ENCODE measurements around the gene EXOC3L4. TPM values are rescaled to one million over a fixed set of nuclear protein-coding genes. Genes with fewer than 3 reads are reported as not detected.

The EXOC3L4 gene
- total and polyA plus RNA-seq, 9 of the 15 experiments (the other 6 are each of a cell fraction or from before 2014, with no cell fraction given) = 0.10 to 6.7 (median 0.98) TPM; not detected in 1

GRCh38 chr14:103104654-103105452, 10.3 kb downstream of the EXOC3L4 start (continued):
- peak; percentile 62; the same call in 1 of the 2 replicates for TF ChIP-seq NCOA1 (IDR thresholded peaks at IDR 0.05; ENCODE audit: low read depth)
- no peak for TF ChIP-seq ZNF589 (CRISPR knock-in tag; IDR thresholded peaks at IDR 0.05; ENCODE audit: low read depth)
- TF ChIP-seq POLR2AphosphoS2 (IDR thresholded peaks at IDR 0.05; ENCODE audit: low read length) = no peak
- TF ChIP-seq SIN3A (IDR thresholded peaks at IDR 0.05; ENCODE audit: borderline replicate concordance in 2 of 2, control insufficient read depth in 1 of 2, low read depth in 2 of 2, low read length in 2 of 2) = no peak
- peak; percentile 80; the same call in 1 of the 2 replicates for TF ChIP-seq OTX1 (CRISPR knock-in tag; IDR thresholded peaks at IDR 0.05)
- no peak for TF ChIP-seq U2AF2 (optimal IDR thresholded peaks at IDR 0.05; ENCODE audit: low read depth, low read length)
- TF ChIP-seq EP400 (IDR thresholded peaks at IDR 0.05) = peak; percentile 9; the same call in 1 of the 2 replicates
- no peak for TF ChIP-seq ZFPM2 (CRISPR knock-in tag; IDR thresholded peaks at IDR 0.05)
- peak; percentile 70 for TF ChIP-seq DEAF1 (CRISPR knock-in tag; IDR thresholded peaks at IDR 0.05)
- TF ChIP-seq ZNF717 (CRISPR knock-in tag; IDR thresholded peaks at IDR 0.05) = no peak
- TF ChIP-seq PYGO2 (tag; IDR thresholded peaks at IDR 0.05) = no peak
- no peak for TF ChIP-seq ZNF175 (CRISPR knock-in tag; IDR thresholded peaks at IDR 0.05; ENCODE audit: low read depth)
- peak; percentile 25; the same call in 1 of the 2 replicates for TF ChIP-seq ZNF316 (IDR thresholded peaks at IDR 0.05)
- TF ChIP-seq, protein P1, sequence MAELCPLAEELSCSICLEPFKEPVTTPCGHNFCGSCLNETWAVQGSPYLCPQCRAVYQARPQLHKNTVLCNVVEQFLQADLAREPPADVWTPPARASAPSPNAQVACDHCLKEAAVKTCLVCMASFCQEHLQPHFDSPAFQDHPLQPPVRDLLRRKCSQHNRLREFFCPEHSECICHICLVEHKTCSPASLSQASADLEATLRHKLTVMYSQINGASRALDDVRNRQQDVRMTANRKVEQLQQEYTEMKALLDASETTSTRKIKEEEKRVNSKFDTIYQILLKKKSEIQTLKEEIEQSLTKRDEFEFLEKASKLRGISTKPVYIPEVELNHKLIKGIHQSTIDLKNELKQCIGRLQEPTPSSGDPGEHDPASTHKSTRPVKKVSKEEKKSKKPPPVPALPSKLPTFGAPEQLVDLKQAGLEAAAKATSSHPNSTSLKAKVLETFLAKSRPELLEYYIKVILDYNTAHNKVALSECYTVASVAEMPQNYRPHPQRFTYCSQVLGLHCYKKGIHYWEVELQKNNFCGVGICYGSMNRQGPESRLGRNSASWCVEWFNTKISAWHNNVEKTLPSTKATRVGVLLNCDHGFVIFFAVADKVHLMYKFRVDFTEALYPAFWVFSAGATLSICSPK (IDR thresholded peaks at IDR 0.05; ENCODE audit: borderline replicate concordance) = 0 out of 2 replicates have a peak, but pooled peaks have one; percentile 62
- peak; percentile 28; the same call in 1 of the 2 replicates for TF ChIP-seq ATF7 (IDR thresholded peaks at IDR 0.05)
- no peak for TF ChIP-seq ZNF311 (CRISPR knock-in tag; IDR thresholded peaks at IDR 0.05)
- peak; percentile 99 for TF ChIP-seq ARID2 (IDR thresholded peaks at IDR 0.05)
- no peak for TF ChIP-seq KAT2B (IDR thresholded peaks at IDR 0.05; ENCODE audit: low read depth, low read length)
- no peak for TF ChIP-seq MBD1 (CRISPR knock-in tag; IDR thresholded peaks at IDR 0.05)
- TF ChIP-seq DMBX1 (CRISPR knock-in tag; IDR thresholded peaks at IDR 0.05; ENCODE audit: borderline replicate concordance) = no peak
- TF ChIP-seq, protein P2, sequence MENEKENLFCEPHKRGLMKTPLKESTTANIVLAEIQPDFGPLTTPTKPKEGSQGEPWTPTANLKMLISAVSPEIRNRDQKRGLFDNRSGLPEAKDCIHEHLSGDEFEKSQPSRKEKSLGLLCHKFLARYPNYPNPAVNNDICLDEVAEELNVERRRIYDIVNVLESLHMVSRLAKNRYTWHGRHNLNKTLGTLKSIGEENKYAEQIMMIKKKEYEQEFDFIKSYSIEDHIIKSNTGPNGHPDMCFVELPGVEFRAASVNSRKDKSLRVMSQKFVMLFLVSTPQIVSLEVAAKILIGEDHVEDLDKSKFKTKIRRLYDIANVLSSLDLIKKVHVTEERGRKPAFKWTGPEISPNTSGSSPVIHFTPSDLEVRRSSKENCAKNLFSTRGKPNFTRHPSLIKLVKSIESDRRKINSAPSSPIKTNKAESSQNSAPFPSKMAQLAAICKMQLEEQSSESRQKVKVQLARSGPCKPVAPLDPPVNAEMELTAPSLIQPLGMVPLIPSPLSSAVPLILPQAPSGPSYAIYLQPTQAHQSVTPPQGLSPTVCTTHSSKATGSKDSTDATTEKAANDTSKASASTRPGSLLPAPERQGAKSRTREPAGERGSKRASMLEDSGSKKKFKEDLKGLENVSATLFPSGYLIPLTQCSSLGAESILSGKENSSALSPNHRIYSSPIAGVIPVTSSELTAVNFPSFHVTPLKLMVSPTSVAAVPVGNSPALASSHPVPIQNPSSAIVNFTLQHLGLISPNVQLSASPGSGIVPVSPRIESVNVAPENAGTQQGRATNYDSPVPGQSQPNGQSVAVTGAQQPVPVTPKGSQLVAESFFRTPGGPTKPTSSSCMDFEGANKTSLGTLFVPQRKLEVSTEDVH (IDR thresholded peaks at IDR 0.05; ENCODE audit: low read depth, partially characterized antibody) = peak; percentile 69
